Measurements from ENCODE around the gene RBFOX2.

GRCh38 chr22:35985371-35985770 lies 43.3 kb downstream of the RBFOX2 start:
- TF ChIP-seq CTCF (IDR thresholded peaks at IDR 0.05), result no peak
- TF ChIP-seq POLR2A (IDR thresholded peaks at IDR 0.05), result no peak
- no peak for TF ChIP-seq POLR2AphosphoS5 (IDR thresholded peaks at IDR 0.05; ENCODE audit: insufficient read depth in 1 of 2, low read depth in 1 of 2)
